Prostate gland (tissue), 2 donors: ENCODE data around the gene MUSTN1.

ENCODE experiments used
- POLR2A ChIP-seq: fragments of 450-650 bp; IDR thresholded peaks from one replicate; pipeline ENCODE4 v1.6.1; 2016; ENCODE audit warnings: antibody characterized with exemption, mild to moderate bottlenecking
- POLR2AphosphoS5 ChIP-seq: sonication (generic); formaldehyde crosslinking; IDR thresholded peaks from one replicate; pipeline ENCODE4 v1.6.1; 2017; ENCODE audit warnings: antibody characterized with exemption
- TF ChIP-seq, protein P1 (sequence below), 4 experiments: fragments of 200-600 bp in 2 of 4; fragments of 450-650 bp in 2 of 4; sonication (generic) in 2 of 4; IDR thresholded peaks; 1 replicate in 3 of 4; 2 replicates in 1 of 4; pipeline ENCODE4 v1.5.1; 2016 to 2019; ENCODE audit warnings: antibody characterized with exemption in 4 of 4, mild to moderate bottlenecking in 2 of 4, moderate library complexity in 2 of 4

GRCh38 chr3:52845157-52845556 lies 10.3 kb upstream of the MUSTN1 start:
- TF ChIP-seq, protein P1, sequence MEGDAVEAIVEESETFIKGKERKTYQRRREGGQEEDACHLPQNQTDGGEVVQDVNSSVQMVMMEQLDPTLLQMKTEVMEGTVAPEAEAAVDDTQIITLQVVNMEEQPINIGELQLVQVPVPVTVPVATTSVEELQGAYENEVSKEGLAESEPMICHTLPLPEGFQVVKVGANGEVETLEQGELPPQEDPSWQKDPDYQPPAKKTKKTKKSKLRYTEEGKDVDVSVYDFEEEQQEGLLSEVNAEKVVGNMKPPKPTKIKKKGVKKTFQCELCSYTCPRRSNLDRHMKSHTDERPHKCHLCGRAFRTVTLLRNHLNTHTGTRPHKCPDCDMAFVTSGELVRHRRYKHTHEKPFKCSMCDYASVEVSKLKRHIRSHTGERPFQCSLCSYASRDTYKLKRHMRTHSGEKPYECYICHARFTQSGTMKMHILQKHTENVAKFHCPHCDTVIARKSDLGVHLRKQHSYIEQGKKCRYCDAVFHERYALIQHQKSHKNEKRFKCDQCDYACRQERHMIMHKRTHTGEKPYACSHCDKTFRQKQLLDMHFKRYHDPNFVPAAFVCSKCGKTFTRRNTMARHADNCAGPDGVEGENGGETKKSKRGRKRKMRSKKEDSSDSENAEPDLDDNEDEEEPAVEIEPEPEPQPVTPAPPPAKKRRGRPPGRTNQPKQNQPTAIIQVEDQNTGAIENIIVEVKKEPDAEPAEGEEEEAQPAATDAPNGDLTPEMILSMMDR (IDR thresholded peaks at IDR 0.05), result no peak
- no peak for TF ChIP-seq POLR2A
- TF ChIP-seq POLR2AphosphoS5, result peak; percentile 59
